Pancreas (tissue), 10 donors: ENCODE results near the gene ROBO1. TPM values are rescaled to one million over a fixed set of nuclear protein-coding genes. Genes with fewer than 3 reads are reported as not detected.
A peak's percentile ranks its signal among the peaks of the same experiment; 100 is the strongest.
"Not testable (repeated sequence)": the region's sequence is repeated elsewhere in the genome, so short reads cannot be mapped to it uniquely, and the experiment has no call there.

Source experiments
- ATAC-seq, 4 donors: fragments of 200-7000 bp; cut with Tn5 transposase; one replicate each; pipeline versions ENCODE4 v1.8.0 to v1.9.1; 2020; ENCODE audit warnings: mild to moderate bottlenecking in 4 of 4, moderate library complexity in 4 of 4
- DNase-seq, 6 donors: peaks; one replicate each; pipeline ENCODE4 v3.0.0-alpha.2; 2020
- FAIRE-seq: peaks from 2 replicates; lab custom pipeline; 2012; peaks lifted over from hg19 to GRCh38; lab: Jason Lieb, UNC
- H3K27ac ChIP-seq, 4 donors: fragments of 200-600 bp; sonication (generic); 1 replicate in 3 of 4; 2 replicates in 1 of 4; pipeline versions ENCODE4 v1.5.0 to v1.8.0; 2020
- H3K27me3 ChIP-seq, 4 donors: fragments of 200-600 bp; one replicate each; pipeline ENCODE4 v1.8.0; 2021
- H3K36me3 ChIP-seq, 3 donors: fragments of 200-600 bp; sonication (generic) in 1 of 3; one replicate each; pipeline versions ENCODE4 v1.5.0 to v1.8.0; 2020 to 2021
- H3K4me1 ChIP-seq, 3 donors: fragments of 200-600 bp; one replicate each; pipeline ENCODE4 v1.8.0; 2021
- H3K4me3 ChIP-seq, 4 donors: fragments of 200-600 bp; sonication (generic) in 2 of 4; one replicate each; pipeline versions ENCODE4 v1.5.0 to v1.8.0; 2020 to 2021
- H3K9me3 ChIP-seq, 4 donors: fragments of 200-600 bp; one replicate each; pipeline ENCODE4 v1.8.0; 2021
- WGBS, 2 donors: extraction: QIAGEN DNeasy Blood & Tissue Kit; methylation state at CpG; one replicate each; pipeline ENCODE4 v1.1.7; 2013; 5-methylcytosine and 5-hydroxymethylcytosine counted together
- intact Hi-C, 3 donors: fragments of 100-400 bp; cut with DNase I; formaldehyde crosslinking; loops; one replicate each; pipeline versions ENCODE4 v1.11.1 to v1.14.2; 2022
- polyA plus RNA-seq, 2 donors: library from polyadenylated mRNA; stranded (reverse); fragments of 200-250 nt; gene quantifications; one replicate each; pipeline ENCODE4 v1.2.3, GENCODE V29; 2013
- total RNA-seq, 6 donors: library from RNA; stranded (reverse); fragmentation: NEBNext Ultra II Directional in 4 of 6; extraction: Animal tissue kit (Norgen Biotek cat#: 25700) in 4 of 6; gene quantifications; one replicate each; pipeline versions ENCODE4 v1.2.1 to v1.2.4, GENCODE V29; 2021 to 2023
- TF ChIP-seq, protein P1 (sequence below), 4 donors: fragments of 200-600 bp; sonication (generic) in 3 of 4; IDR thresholded peaks; one replicate each; pipeline versions ENCODE4 v1.5.0 to v1.8.0; 2021; ENCODE audit warnings: antibody characterized with exemption in 4 of 4
- donor health status: healthy with polysubstance abuse.
- donor health status: DM: no; HTN: no; CAD: no; lungs with moderate emphysema.
- donor health status: DM: no; HTN: no; CAD: no.
- donor health status: control.
- donor health status: control.
- donor health status: Bipolar disorder and iron deficiency.
- donor health status: DM: yes; HTN: yes; CAD: no.
- donor health status: DM: no; HTN: no; CAD: no.
- donor health status: DM: no; HTN: no; CAD: no.
- donor health status: DM: yes; HTN: yes; CAD: no.

ROBO1 gene
- total and polyA plus RNA-seq, 8 donors: 0.51 to 8.5 (median 2.8) TPM

DNA sequence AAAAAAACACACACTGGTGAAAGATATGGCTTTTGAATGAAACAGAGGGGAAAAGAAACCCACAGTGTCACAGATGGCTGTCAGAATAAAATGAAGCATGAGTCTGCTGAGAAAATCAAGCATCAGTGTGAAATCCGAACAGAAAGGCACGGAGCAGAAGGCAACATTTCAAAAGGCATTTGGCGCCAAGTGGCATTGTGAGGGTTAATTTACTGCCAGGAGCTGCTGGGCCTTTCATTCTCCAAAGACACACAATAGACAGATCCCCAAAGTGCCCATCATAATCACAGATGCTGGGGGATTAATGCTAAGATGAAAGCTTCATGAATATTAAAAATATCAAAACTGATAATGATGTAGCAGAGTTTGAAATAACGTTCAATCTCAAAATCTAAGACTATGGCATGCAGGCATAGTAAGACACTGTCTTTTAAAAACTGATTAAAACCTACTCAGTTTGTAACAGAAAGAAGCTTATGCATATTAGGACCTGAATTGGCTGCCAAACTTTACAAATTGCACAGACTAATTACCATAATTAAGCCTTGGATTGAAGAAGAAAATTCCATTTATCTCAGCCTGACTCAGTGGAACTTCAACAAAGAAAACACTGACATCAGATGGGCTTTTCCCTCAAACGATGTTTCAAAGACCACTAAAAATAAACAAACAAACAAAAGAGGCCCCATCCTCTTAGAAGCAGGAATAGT lies 589.2 kb downstream of the ROBO1 start:
- no peaks in the 10 kb centered on the region for H3K4me1 ChIP-seq
- intact Hi-C loops: no loop called here
- no peak for DNase-seq
- no peak for FAIRE-seq
- TF ChIP-seq, protein P1, sequence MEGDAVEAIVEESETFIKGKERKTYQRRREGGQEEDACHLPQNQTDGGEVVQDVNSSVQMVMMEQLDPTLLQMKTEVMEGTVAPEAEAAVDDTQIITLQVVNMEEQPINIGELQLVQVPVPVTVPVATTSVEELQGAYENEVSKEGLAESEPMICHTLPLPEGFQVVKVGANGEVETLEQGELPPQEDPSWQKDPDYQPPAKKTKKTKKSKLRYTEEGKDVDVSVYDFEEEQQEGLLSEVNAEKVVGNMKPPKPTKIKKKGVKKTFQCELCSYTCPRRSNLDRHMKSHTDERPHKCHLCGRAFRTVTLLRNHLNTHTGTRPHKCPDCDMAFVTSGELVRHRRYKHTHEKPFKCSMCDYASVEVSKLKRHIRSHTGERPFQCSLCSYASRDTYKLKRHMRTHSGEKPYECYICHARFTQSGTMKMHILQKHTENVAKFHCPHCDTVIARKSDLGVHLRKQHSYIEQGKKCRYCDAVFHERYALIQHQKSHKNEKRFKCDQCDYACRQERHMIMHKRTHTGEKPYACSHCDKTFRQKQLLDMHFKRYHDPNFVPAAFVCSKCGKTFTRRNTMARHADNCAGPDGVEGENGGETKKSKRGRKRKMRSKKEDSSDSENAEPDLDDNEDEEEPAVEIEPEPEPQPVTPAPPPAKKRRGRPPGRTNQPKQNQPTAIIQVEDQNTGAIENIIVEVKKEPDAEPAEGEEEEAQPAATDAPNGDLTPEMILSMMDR (IDR thresholded peaks at IDR 0.05): no peak
- 41 to 54% methylated on average over 5 of the region's 5 CpGs for WGBS, 2 donors
- no peaks in the 10 kb centered on the region for H3K36me3 ChIP-seq
- no peaks in the 10 kb centered on the region for H3K9me3 ChIP-seq
- no peaks in the 10 kb centered on the region for H3K27me3 ChIP-seq
- H3K27ac ChIP-seq: no peak overlapping the region
- no peak overlapping the region for H3K4me3 ChIP-seq
- ATAC-seq: no peak

DNA sequence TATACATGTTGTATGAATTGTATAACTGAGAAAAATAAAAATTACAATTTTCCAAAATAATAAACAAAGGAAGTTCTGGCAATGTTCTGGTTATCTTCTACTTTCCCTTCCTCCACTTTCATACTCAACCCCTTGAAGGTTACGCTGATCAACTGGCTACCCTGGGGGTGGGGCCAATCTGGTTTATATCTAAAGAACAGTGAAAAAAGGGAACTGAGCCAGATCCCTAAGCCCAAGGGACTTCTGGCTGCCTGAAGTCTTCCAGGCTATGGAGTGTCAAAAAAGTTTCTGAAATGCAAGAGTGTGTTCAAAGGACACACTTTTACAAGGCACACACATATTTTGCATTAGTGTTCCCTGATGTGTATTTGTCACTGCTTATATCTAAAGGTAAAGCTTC lies 591.9 kb downstream of the ROBO1 start:
- Histone ChIP-seq H3K27ac (no peak overlapping the region), H3K4me3 (no peak overlapping the region), H3K36me3 (no peaks in the 10 kb centered on the region), H3K9me3 (no peaks in the 10 kb centered on the region), H3K4me1 (no peaks in the 10 kb centered on the region), H3K27me3 (no peaks in the 10 kb centered on the region)
- no peak for ATAC-seq
- no peak for DNase-seq
- intact Hi-C loops: no loop called here
- 54 to 62% methylated on average over 1 of the region's 1 CpG for WGBS, 2 donors
- no peak for FAIRE-seq
- TF ChIP-seq, protein P1 (IDR thresholded peaks at IDR 0.05): no peak

DNA sequence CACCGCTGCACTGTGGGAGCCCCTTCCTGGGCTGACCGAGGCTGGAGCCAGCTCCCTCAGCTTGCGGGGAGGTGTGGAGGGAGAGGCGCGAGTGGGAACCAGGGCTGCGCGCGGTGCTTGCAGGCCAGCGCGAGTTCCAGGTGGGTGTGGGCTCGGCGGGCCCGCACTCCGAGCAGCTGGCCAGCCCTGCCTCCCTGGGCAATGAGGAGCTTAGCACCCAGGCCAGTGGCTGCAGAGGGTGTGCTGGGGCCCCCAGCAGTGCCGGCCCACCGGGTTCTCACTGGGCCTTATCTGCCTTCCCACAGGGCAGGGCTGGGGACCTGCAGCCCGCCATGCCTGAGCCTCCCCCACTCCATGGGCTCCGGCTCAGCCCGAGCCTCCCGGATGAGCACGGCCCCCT lies 594.5 kb downstream of the ROBO1 start:
- H3K36me3 ChIP-seq, FAIRE-seq, H3K9me3 ChIP-seq, H3K27ac ChIP-seq, H3K4me3 ChIP-seq, H3K4me1 ChIP-seq, H3K27me3 ChIP-seq, ATAC-seq, intact Hi-C loops: not testable (repeated sequence)
- DNase-seq: peak in 3 of 6 donors; percentile 9 to 51 (median 46)
- WGBS, 2 donors: 88 to 94% methylated on average over 21 of the region's 21 CpGs

DNA sequence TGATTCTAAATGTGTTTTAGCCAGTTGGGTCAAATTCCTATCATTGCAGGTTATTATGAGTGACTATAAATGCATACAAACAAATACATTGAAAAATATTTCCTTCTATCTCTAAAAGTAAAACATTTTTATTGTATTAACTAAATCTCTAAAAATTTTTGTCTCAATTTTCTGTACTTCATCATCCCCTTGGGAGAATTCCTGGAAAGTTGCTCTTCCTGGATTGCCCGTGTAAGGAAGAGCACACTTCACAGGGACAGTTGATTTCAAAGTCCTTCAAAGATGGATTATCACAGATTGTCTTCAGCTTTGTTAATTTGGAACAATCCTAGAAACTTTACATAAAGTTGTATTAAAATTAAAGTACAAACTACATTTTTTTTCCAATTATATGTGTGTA lies 595.6 kb downstream of the ROBO1 start:
- FAIRE-seq: no peak
- no peak for DNase-seq
- WGBS, 2 donors: 56 to 71% methylated on average over 1 of the region's 1 CpG
- H3K4me1 ChIP-seq: no peaks in the 10 kb centered on the region
- TF ChIP-seq, protein P1 (IDR thresholded peaks at IDR 0.05): no peak
- no peak for ATAC-seq
- H3K9me3 ChIP-seq: no peaks in the 10 kb centered on the region
- H3K36me3 ChIP-seq: no peaks in the 10 kb centered on the region
- intact Hi-C loops: no loop called here
- H3K27ac ChIP-seq: no peak overlapping the region
- no peaks in the 10 kb centered on the region for H3K27me3 ChIP-seq
- H3K4me3 ChIP-seq: no peak overlapping the region

DNA sequence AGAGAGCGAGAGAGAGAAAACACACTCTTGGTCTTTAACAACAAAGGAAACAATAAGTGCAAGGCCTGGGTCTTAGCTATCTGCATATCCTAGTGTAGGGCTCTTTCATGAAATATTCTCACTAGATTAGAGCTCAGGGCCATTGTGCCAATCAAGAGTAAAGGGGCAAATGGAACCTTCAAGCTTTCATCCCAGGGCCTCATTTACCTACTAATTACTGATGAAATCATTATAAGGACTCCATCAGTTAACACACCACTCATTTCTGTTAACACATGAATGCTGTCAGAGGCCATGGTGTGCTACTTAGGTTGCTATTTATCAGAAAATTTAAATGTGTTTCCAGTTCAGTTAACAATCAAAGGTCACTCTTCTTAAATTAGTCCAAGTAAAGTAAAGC lies 597.8 kb downstream of the ROBO1 start:
- 77 to 100% methylated on average over 1 of the region's 1 CpG for WGBS, 2 donors
- ATAC-seq: no peak
- intact Hi-C loops: no loop called here
- DNase-seq: no peak
- H3K4me3 ChIP-seq: no peak overlapping the region
- no peak overlapping the region for H3K27ac ChIP-seq
- H3K36me3 ChIP-seq: no peaks in the 10 kb centered on the region
- no peaks in the 10 kb centered on the region for H3K27me3 ChIP-seq
- TF ChIP-seq, protein P1 (IDR thresholded peaks at IDR 0.05): no peak
- H3K4me1 ChIP-seq: no peaks in the 10 kb centered on the region
- no peak for FAIRE-seq
- no peaks in the 10 kb centered on the region for H3K9me3 ChIP-seq
